HepG2 (cell line): ENCODE measurements around the gene FABP1. TPM values are rescaled to one million over a fixed set of nuclear protein-coding genes. Genes with fewer than 3 reads are reported as not detected.

ENCODE experiments used
- AKAP8 ChIP-seq: sonication (generic); formaldehyde crosslinking; IDR thresholded peaks from 2 replicates; pipeline ENCODE4 v1.5.1; 2020; ENCODE audit warnings: mild to moderate bottlenecking, missing genetic modification reagents
- ARNTL ChIP-seq: sonication (generic); formaldehyde crosslinking; IDR thresholded peaks from 2 replicates; pipeline ENCODE4 v1.4.0; 2020; ENCODE audit warnings: mild to moderate bottlenecking, missing genetic modification reagents
- ATF7 ChIP-seq, 2 experiments: fragments of 450-650 bp in 1 of 2; sonication (generic) in 1 of 2; formaldehyde crosslinking in 1 of 2; IDR thresholded peaks; 2 replicates each; pipeline versions ENCODE4 v1.4.0 to v1.6.1; 2016 to 2020; ENCODE audit warnings: antibody characterized with exemption in 1 of 2, mild to moderate bottlenecking in 1 of 2, missing genetic modification reagents in 1 of 2
- ATRX ChIP-seq: sonication (generic); formaldehyde crosslinking; IDR thresholded peaks from 2 replicates; pipeline ENCODE4 v1.4.0; 2020; ENCODE audit warnings: missing genetic modification reagents, borderline replicate concordance
- ETS1 ChIP-seq: sonication (generic); formaldehyde crosslinking; IDR thresholded peaks from 2 replicates; pipeline ENCODE4 v1.4.0; 2020; ENCODE audit warnings: missing genetic modification reagents
- HMG20B ChIP-seq: conservative IDR thresholded peaks from 2 replicates; pipeline ENCODE4 v1.6.1; 2016; ENCODE audit warnings: missing genetic modification reagents, missing compliant biosample characterization
- HNF4A ChIP-seq: sonication (generic); formaldehyde crosslinking; IDR thresholded peaks from 2 replicates; pipeline ENCODE4 v1.4.0; 2020; ENCODE audit warnings: missing genetic modification reagents
- HOXA3 ChIP-seq: sonication (generic); formaldehyde crosslinking; IDR thresholded peaks from 2 replicates; pipeline ENCODE4 v1.5.0; 2020; ENCODE audit warnings: missing genetic modification reagents
- IRF1 ChIP-seq: sonication (generic); formaldehyde crosslinking; IDR thresholded peaks from 2 replicates; pipeline ENCODE4 v1.4.0; 2020; ENCODE audit warnings: low read depth, mild to moderate bottlenecking, missing genetic modification reagents
- IRF9 ChIP-seq: sonication (generic); formaldehyde crosslinking; IDR thresholded peaks from 2 replicates; pipeline ENCODE4 v1.8.0; 2022; ENCODE audit warnings: missing genetic modification reagents, mild to moderate bottlenecking, borderline replicate concordance
- JUNB ChIP-seq: sonication (generic); formaldehyde crosslinking; IDR thresholded peaks from 2 replicates; pipeline ENCODE4 v1.8.0; 2022; ENCODE audit warnings: missing genetic modification reagents, mild to moderate bottlenecking, borderline replicate concordance
- KDM1A ChIP-seq: IDR thresholded peaks from 2 replicates; pipeline ENCODE4 v1.6.1; 2016; ENCODE audit warnings: missing compliant biosample characterization
- MYPOP ChIP-seq: sonication (generic); formaldehyde crosslinking; IDR thresholded peaks from 2 replicates; pipeline ENCODE4 v1.8.1; 2023; ENCODE audit warnings: mild to moderate bottlenecking, moderate library complexity, missing genetic modification reagents
- NR2F2 ChIP-seq: IDR thresholded peaks from 2 replicates; pipeline ENCODE4 v1.6.1; 2012; ENCODE audit warnings: low read depth, inconsistent platforms, borderline replicate concordance
- RBM22 ChIP-seq: fragments of 200-400 bp; formaldehyde crosslinking; optimal IDR thresholded peaks from 2 replicates; pipeline ENCODE3; 2017; ENCODE audit warnings: mild to moderate bottlenecking, low read length, moderate library complexity
- TEF ChIP-seq: sonication (generic); formaldehyde crosslinking; IDR thresholded peaks from 2 replicates; pipeline ENCODE4 v1.5.0; 2020; ENCODE audit warnings: missing genetic modification reagents
- THRA ChIP-seq: sonication (generic); formaldehyde crosslinking; IDR thresholded peaks from 2 replicates; pipeline ENCODE4 v1.4.0; 2020; ENCODE audit warnings: missing genetic modification reagents, borderline replicate concordance
- ZNF101 ChIP-seq: sonication (generic); formaldehyde crosslinking; IDR thresholded peaks from 2 replicates; pipeline ENCODE4 v1.4.0; 2020; ENCODE audit warnings: mild to moderate bottlenecking, low read depth, missing genetic modification reagents, borderline replicate concordance
- ZNF121 ChIP-seq: sonication (generic); formaldehyde crosslinking; IDR thresholded peaks from 2 replicates; pipeline ENCODE4 v1.5.0; 2020; ENCODE audit warnings: mild to moderate bottlenecking, missing genetic modification reagents
- ZNF430 ChIP-seq: sonication (generic); formaldehyde crosslinking; IDR thresholded peaks from 2 replicates; pipeline ENCODE4 v1.9.0; 2021; ENCODE audit warnings: mild to moderate bottlenecking, missing genetic modification reagents
- ZNF446 ChIP-seq: sonication (generic); formaldehyde crosslinking; IDR thresholded peaks from 2 replicates; pipeline ENCODE4 v1.5.0; 2020; ENCODE audit warnings: mild to moderate bottlenecking, missing genetic modification reagents
- ZNF614 ChIP-seq: IDR thresholded peaks from 2 replicates; pipeline ENCODE4 v1.6.1; 2018; ENCODE audit warnings: missing biosample characterization, missing genetic modification reagents, inconsistent platforms, borderline replicate concordance
- ZNF773 ChIP-seq: sonication (generic); formaldehyde crosslinking; IDR thresholded peaks from 2 replicates; pipeline ENCODE4 v1.4.0; 2020; ENCODE audit warnings: missing genetic modification reagents, borderline replicate concordance
- polyA plus RNA-seq, 8 experiments: library from polyadenylated mRNA; depleted of rRNA in 3 of 8; stranded (reverse) in 7 of 8; unstranded in 1 of 8; fragments of >200 nt; fragmentation: Illumina TruSeq in 4 of 8; extraction: Trizol in 4 of 8; gene quantifications; 2 replicates each; pipeline versions ENCODE4 v1.2.1 to v1.2.3, GENCODE V29; 2011 to 2016; ENCODE audit warnings: low read depth in 4 of 8, missing spikeins in 1 of 8, mixed read lengths in 1 of 8; ENCODE audit not compliant: insufficient read depth in 1 of 8
- total RNA-seq, 5 experiments: library from RNA; depleted of rRNA; stranded (reverse); fragments of >200 nt; fragmentation: Illumina TruSeq; extraction: Trizol; gene quantifications; 2 replicates each; pipeline ENCODE4 v1.2.3, GENCODE V29; 2016; ENCODE audit warnings: low read depth in 1 of 5

FABP1 gene
- total and polyA plus RNA-seq, 2 of the 13 experiments (the other 11 are each of a cell fraction or from before 2014, with no cell fraction given): 644 to 1,608 TPM

- no peak for TF ChIP-seq ATF7 (IDR thresholded peaks at IDR 0.05)
- no peak for TF ChIP-seq ATF7 (CRISPR knock-in tag; IDR thresholded peaks at IDR 0.05)
- peak; percentile 57; the same call in 1 of the 2 replicates for TF ChIP-seq ZNF121
- TF ChIP-seq ZNF430 (CRISPR knock-in tag): peak; percentile 97
- TF ChIP-seq HMG20B (CRISPR knock-in tag): peak; percentile 72
- peak; percentile 71 for TF ChIP-seq ARNTL
- no peak; the same call in 1 of the 2 replicates for TF ChIP-seq AKAP8 (CRISPR knock-in tag)
- TF ChIP-seq KDM1A (CRISPR knock-in tag): peak; percentile 33; the same call in 1 of the 2 replicates
- TF ChIP-seq IRF9 (CRISPR knock-in tag): peak; percentile 92
- TF ChIP-seq ZNF101: no peak
- peak; percentile 96 for TF ChIP-seq RBM22
- peak; percentile 60; the same call in 1 of the 2 replicates for TF ChIP-seq THRA
- TF ChIP-seq ZNF773 (CRISPR knock-in tag): no peak
- TF ChIP-seq ZNF614 (CRISPR knock-in tag): peak; percentile 91; the same call in 1 of the 2 replicates
- peak; percentile 62; the same call in 1 of the 2 replicates for TF ChIP-seq MYPOP (CRISPR knock-in tag)
- TF ChIP-seq IRF1 (CRISPR knock-in tag): 0 out of 2 replicates have a peak, but pooled peaks have one; percentile 85
- peak; percentile 85; the same call in 1 of the 2 replicates for TF ChIP-seq HOXA3
- no peak; the same call in 1 of the 2 replicates for TF ChIP-seq TEF (CRISPR knock-in tag)
- TF ChIP-seq ETS1 (CRISPR knock-in tag): no peak
- no peak for TF ChIP-seq ATRX (CRISPR knock-in tag)
- TF ChIP-seq NR2F2: peak; percentile 97
- peak; percentile 72; the same call in 1 of the 2 replicates for TF ChIP-seq JUNB
- no peak for TF ChIP-seq ZNF446 (CRISPR knock-in tag)
- TF ChIP-seq HNF4A (CRISPR knock-in tag): peak; percentile 90
Measured at GRCh38 chr2:88127888-88128653, at the start of gene FABP1 (continued).
